ENCODE data around the gene WDFY4. TPM values are rescaled to one million over a fixed set of nuclear protein-coding genes. Genes with fewer than 3 reads are reported as not detected.

The WDFY4 gene
- total RNA-seq, 1 donor from 2014 or later, result 0.25 TPM

- Mint-ChIP-seq H3K4me3 (ENCODE audit: unreplicated experiment) (no peak overlapping the region), H3K4me1 (ENCODE audit: low read depth, unreplicated experiment) (peaks cover 5% of the 10 kb centered on the region), H3K27ac (ENCODE audit: unreplicated experiment) (no peak overlapping the region), H3K27me3 (ENCODE audit: low read depth, unreplicated experiment) (peaks cover 47% of the 10 kb centered on the region), H3K36me3 (ENCODE audit: low read depth, unreplicated experiment) (no peaks in the 10 kb centered on the region), H3K9me3 (ENCODE audit: unreplicated experiment) (peaks cover 8% of the 10 kb centered on the region)
- Histone ChIP-seq H3K79me2 (ENCODE audit: insufficient read depth, low read length) (no peaks in the 10 kb centered on the region), H3K36me3 (ENCODE audit: insufficient read depth, low read length) (no peaks in the 10 kb centered on the region), H3K4me1 (ENCODE audit: insufficient read depth, low read length) (no peaks in the 10 kb centered on the region), H3K27me3 (ENCODE audit: insufficient read depth, low read length) (no peaks in the 10 kb centered on the region), H3K9me3 (ENCODE audit: insufficient read depth, low read depth, low read length) (no peaks in the 10 kb centered on the region), H3K9ac (ENCODE audit: low read length) (no peak overlapping the region), H4K20me1 (ENCODE audit: insufficient read depth, low read length) (no peaks in the 10 kb centered on the region), H3K4me2 (ENCODE audit: low read length) (no peak overlapping the region), H3K4me3 (ENCODE audit: insufficient read depth, low read depth, low read length) (no peak overlapping the region), H2AFZ (ENCODE audit: low read depth, low read length) (no peak overlapping the region), H3K27ac (ENCODE audit: low read depth, low read length) (no peak overlapping the region)
- FAIRE-seq, result no peak
- DNase-seq (ENCODE audit: low read depth), result no peak
- TF ChIP-seq EZH2 (IDR thresholded peaks at IDR 0.05; ENCODE audit: insufficient read depth, low read length), result no peak
- no peak for TF ChIP-seq CTCF (IDR thresholded peaks at IDR 0.05; ENCODE audit: insufficient read depth, low read depth, low read length)
Measured at GRCh38 chr10:48701139-48701901, 16.6 kb downstream of the WDFY4 start.

DNA sequence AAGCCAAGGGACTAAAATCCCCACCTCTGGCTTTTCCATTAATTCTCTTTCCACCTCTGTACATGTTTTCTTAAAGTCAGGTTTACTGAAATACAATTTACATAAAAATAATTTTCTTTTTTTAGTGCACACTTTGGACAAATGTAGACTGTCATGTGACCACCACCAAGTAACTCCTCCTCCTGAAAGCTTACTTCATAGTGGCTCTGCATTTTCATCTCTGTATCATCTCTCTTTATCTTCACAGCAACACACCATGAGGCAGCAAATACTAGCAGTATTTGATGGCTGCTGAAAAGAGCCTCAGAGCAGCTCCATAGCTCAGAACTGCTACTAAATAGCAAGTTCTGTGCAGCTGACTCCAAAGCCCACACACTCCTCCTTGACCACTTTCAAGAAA lies 17.3 kb downstream of the WDFY4 start:
- H4K20me1 ChIP-seq (ENCODE audit: insufficient read depth, low read length), result no peaks in the 10 kb centered on the region
- H3K9me3 Mint-ChIP-seq (ENCODE audit: unreplicated experiment), result peaks cover 7% of the 10 kb centered on the region
- H2AFZ ChIP-seq (ENCODE audit: low read depth, low read length), result no peak overlapping the region
- no peak overlapping the region for H3K27ac ChIP-seq (ENCODE audit: low read depth, low read length)
- no peak overlapping the region for H3K4me3 ChIP-seq (ENCODE audit: insufficient read depth, low read depth, low read length)
- FAIRE-seq (no peak), DNase-seq (ENCODE audit: low read depth) (no peak)
- no peak for TF ChIP-seq CTCF (IDR thresholded peaks at IDR 0.05; ENCODE audit: insufficient read depth, low read depth, low read length)
- TF ChIP-seq EZH2 (IDR thresholded peaks at IDR 0.05; ENCODE audit: insufficient read depth, low read length), result no peak
- H3K27me3 ChIP-seq (ENCODE audit: insufficient read depth, low read length), result no peaks in the 10 kb centered on the region
- no peak overlapping the region for H3K9ac ChIP-seq (ENCODE audit: low read length)
- H3K4me2 ChIP-seq (ENCODE audit: low read length), result no peak overlapping the region
- H3K4me1 Mint-ChIP-seq (ENCODE audit: low read depth, unreplicated experiment), result peaks cover 7% of the 10 kb centered on the region
- H3K36me3 Mint-ChIP-seq (ENCODE audit: low read depth, unreplicated experiment), result no peaks in the 10 kb centered on the region
- no peaks in the 10 kb centered on the region for H3K9me3 ChIP-seq (ENCODE audit: insufficient read depth, low read depth, low read length)
- no peaks in the 10 kb centered on the region for H3K4me1 ChIP-seq (ENCODE audit: insufficient read depth, low read length)
- peaks cover 41% of the 10 kb centered on the region for H3K27me3 Mint-ChIP-seq (ENCODE audit: low read depth, unreplicated experiment)
- H3K4me3 Mint-ChIP-seq (ENCODE audit: unreplicated experiment), result no peak overlapping the region
- no peaks in the 10 kb centered on the region for H3K36me3 ChIP-seq (ENCODE audit: insufficient read depth, low read length)
- no peak overlapping the region for H3K27ac Mint-ChIP-seq (ENCODE audit: unreplicated experiment)
- H3K79me2 ChIP-seq (ENCODE audit: insufficient read depth, low read length), result no peaks in the 10 kb centered on the region

- Histone ChIP-seq H3K27me3 (ENCODE audit: insufficient read depth, low read length) (no peaks in the 10 kb centered on the region), H3K4me2 (ENCODE audit: low read length) (no peak overlapping the region), H3K9ac (ENCODE audit: low read length) (no peak overlapping the region), H2AFZ (ENCODE audit: low read depth, low read length) (no peak overlapping the region), H4K20me1 (ENCODE audit: insufficient read depth, low read length) (no peaks in the 10 kb centered on the region), H3K36me3 (ENCODE audit: insufficient read depth, low read length) (no peaks in the 10 kb centered on the region), H3K4me3 (ENCODE audit: insufficient read depth, low read depth, low read length) (no peak overlapping the region), H3K4me1 (ENCODE audit: insufficient read depth, low read length) (no peaks in the 10 kb centered on the region), H3K27ac (ENCODE audit: low read depth, low read length) (no peak overlapping the region), H3K79me2 (ENCODE audit: insufficient read depth, low read length) (no peaks in the 10 kb centered on the region), H3K9me3 (ENCODE audit: insufficient read depth, low read depth, low read length) (no peaks in the 10 kb centered on the region)
- H3K36me3 Mint-ChIP-seq (ENCODE audit: low read depth, unreplicated experiment), result no peaks in the 10 kb centered on the region
- peaks cover 21% of the 10 kb centered on the region for H3K4me1 Mint-ChIP-seq (ENCODE audit: low read depth, unreplicated experiment)
- H3K27me3 Mint-ChIP-seq (ENCODE audit: low read depth, unreplicated experiment), result peaks cover 33% of the 10 kb centered on the region
- DNase-seq (ENCODE audit: low read depth) (no peak), FAIRE-seq (no peak)
- TF ChIP-seq CTCF (IDR thresholded peaks at IDR 0.05; ENCODE audit: insufficient read depth, low read depth, low read length), result no peak
- TF ChIP-seq EZH2 (IDR thresholded peaks at IDR 0.05; ENCODE audit: insufficient read depth, low read length), result no peak
- no peaks in the 10 kb centered on the region for H3K9me3 Mint-ChIP-seq (ENCODE audit: unreplicated experiment)
- H3K4me3 Mint-ChIP-seq (ENCODE audit: unreplicated experiment), result no peak overlapping the region
- H3K27ac Mint-ChIP-seq (ENCODE audit: unreplicated experiment), result no peak overlapping the region
Measured at GRCh38 chr10:48703531-48704122, 19.0 kb downstream of the WDFY4 start.

All from astrocyte (in vitro differentiated cells and primary cell).